HEK293T (cell line): Measurements from ENCODE around the gene WNT5B.
A peak's percentile ranks its signal among the peaks of the same experiment; 100 is the strongest.

Experiments used
- CTCF ChIA-PET: fragments of 350-600 bp; formaldehyde crosslinking; extraction: SDS; loops from one replicate; lab custom pipeline; 2021; ENCODE audit warnings: antibody characterized with exemption, inconsistent platforms; lab: Yijun Ruan, JAX
- POLR2A ChIA-PET: fragments of 350-600 bp; formaldehyde crosslinking; extraction: SDS; loops from one replicate; lab custom pipeline; 2020; ENCODE audit warnings: antibody characterized with exemption, inconsistent platforms; lab: Yijun Ruan, JAX
- DNase-seq: peaks from one replicate; pipeline ENCODE4 v3.0.0; 2012; ENCODE audit warnings: mixed read lengths; ENCODE audit errors: extremely low spot score
- ARNT ChIP-seq: fragments of 450-650 bp; IDR thresholded peaks from 2 replicates; pipeline ENCODE4 v1.6.1; 2017; ENCODE audit warnings: mild to moderate bottlenecking
- BHLHE40 ChIP-seq: fragments of 450-650 bp; IDR thresholded peaks from 2 replicates; pipeline ENCODE4 v1.6.1; 2016; ENCODE audit warnings: mild to moderate bottlenecking, moderate library complexity, borderline replicate concordance
- CTBP1 ChIP-seq: fragments of 450-650 bp; IDR thresholded peaks from 2 replicates; pipeline ENCODE4 v1.6.1; 2016; ENCODE audit warnings: borderline replicate concordance
- ELF4 ChIP-seq: fragments of 450-650 bp; IDR thresholded peaks from 2 replicates; pipeline ENCODE4 v1.6.1; 2017; ENCODE audit warnings: antibody characterized with exemption
- FOXA1 ChIP-seq: fragments of 450-650 bp; IDR thresholded peaks from 2 replicates; pipeline ENCODE4 v1.6.1; 2016; ENCODE audit warnings: mild to moderate bottlenecking
- FOXK2 ChIP-seq: fragments of 450-650 bp; IDR thresholded peaks from 2 replicates; pipeline ENCODE4 v1.6.1; 2016; ENCODE audit warnings: mild to moderate bottlenecking
- FOXM1 ChIP-seq: fragments of 450-650 bp; IDR thresholded peaks from 2 replicates; pipeline ENCODE4 v1.6.1; 2017; ENCODE audit warnings: mild to moderate bottlenecking, borderline replicate concordance
- HDGF ChIP-seq: fragments of 450-650 bp; IDR thresholded peaks from 2 replicates; pipeline ENCODE4 v1.6.1; 2017; ENCODE audit warnings: antibody characterized with exemption, borderline replicate concordance
- L3MBTL2 ChIP-seq: fragments of 450-650 bp; conservative IDR thresholded peaks from 2 replicates; pipeline ENCODE4 v1.6.1; 2016; ENCODE audit warnings: mild to moderate bottlenecking
- LEF1 ChIP-seq: fragments of 450-650 bp; IDR thresholded peaks from 2 replicates; pipeline ENCODE4 v1.6.1; 2017; ENCODE audit warnings: mild to moderate bottlenecking, borderline replicate concordance
- NFRKB ChIP-seq: fragments of 450-650 bp; IDR thresholded peaks from 2 replicates; pipeline ENCODE4 v1.6.1; 2016; ENCODE audit warnings: mild to moderate bottlenecking, moderate library complexity
- SP1 ChIP-seq: fragments of 450-650 bp; IDR thresholded peaks from 2 replicates; pipeline ENCODE4 v1.6.1; 2017
- SUZ12 ChIP-seq: fragments of 450-650 bp; IDR thresholded peaks from 2 replicates; pipeline ENCODE4 v1.6.1; 2016; ENCODE audit warnings: mild to moderate bottlenecking
- TARDBP ChIP-seq: fragments of 450-650 bp; IDR thresholded peaks from 2 replicates; pipeline ENCODE4 v1.6.1; 2016
- ZNF384 ChIP-seq: fragments of 450-650 bp; IDR thresholded peaks from 2 replicates; pipeline ENCODE4 v1.6.1; 2016
- TF ChIP-seq, protein P1 (sequence below): fragments of 450-650 bp; IDR thresholded peaks from 2 replicates; pipeline ENCODE4 v1.6.1; 2016

WNT5B gene

GRCh38 chr12:1591034-1591433 lies 38.0 kb upstream of the WNT5B start:
- peak; percentile 23 for DNase-seq
- ChIA-PET CTCF (interaction anchor here (0.5 to 1.0 kb wide), 3 partner anchors 11 to 569 kb away, joined by 3 to 5 read pairs (median 4); no protein-coding TSS in a partner anchor), POLR2A (no interaction called here)
- TF ChIP-seq FOXK2 (no peak), L3MBTL2 (no peak), LEF1 (no peak), TARDBP (no peak), ZNF384 (no peak), FOXM1 (no peak), FOXA1 (no peak), ARNT (no peak), BHLHE40 (no peak), NFRKB (no peak)

DNA sequence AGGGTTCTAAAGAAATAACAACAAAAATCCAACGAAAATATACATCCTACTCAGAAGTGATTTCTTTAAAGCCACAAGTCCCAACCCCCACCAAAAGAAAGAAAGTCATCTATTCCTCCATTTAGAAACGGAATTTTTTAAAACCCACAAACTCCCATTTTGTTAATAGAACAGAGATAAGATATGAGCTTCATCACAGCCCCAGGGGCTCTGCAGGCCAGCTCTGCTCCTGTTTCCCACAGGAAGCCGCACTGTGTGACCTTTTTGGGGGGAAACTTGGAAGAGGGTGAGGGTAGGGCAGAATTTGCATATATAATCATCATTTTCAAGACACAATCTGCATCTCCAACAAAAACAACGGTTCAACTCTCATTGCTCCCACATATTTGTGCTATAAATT lies 37.5 kb upstream of the WNT5B start:
- CTCF ChIA-PET, result interaction anchor here (0.7 to 1.9 kb wide), 2 partner anchors 14 to 206 kb away, joined by 4 to 8 read pairs; no protein-coding TSS in a partner anchor
- POLR2A ChIA-PET, result interaction anchor here (0.7 kb wide), 1 partner anchor 15 kb away, joined by 3 read pairs; no protein-coding TSS in a partner anchor
- DNase-seq, result no peak
- TF ChIP-seq SUZ12, result no peak
- no peak for TF ChIP-seq NFRKB
- TF ChIP-seq L3MBTL2, result no peak
- TF ChIP-seq ZNF384, result no peak
- no peak for TF ChIP-seq FOXM1
- TF ChIP-seq BHLHE40, result no peak

DNA sequence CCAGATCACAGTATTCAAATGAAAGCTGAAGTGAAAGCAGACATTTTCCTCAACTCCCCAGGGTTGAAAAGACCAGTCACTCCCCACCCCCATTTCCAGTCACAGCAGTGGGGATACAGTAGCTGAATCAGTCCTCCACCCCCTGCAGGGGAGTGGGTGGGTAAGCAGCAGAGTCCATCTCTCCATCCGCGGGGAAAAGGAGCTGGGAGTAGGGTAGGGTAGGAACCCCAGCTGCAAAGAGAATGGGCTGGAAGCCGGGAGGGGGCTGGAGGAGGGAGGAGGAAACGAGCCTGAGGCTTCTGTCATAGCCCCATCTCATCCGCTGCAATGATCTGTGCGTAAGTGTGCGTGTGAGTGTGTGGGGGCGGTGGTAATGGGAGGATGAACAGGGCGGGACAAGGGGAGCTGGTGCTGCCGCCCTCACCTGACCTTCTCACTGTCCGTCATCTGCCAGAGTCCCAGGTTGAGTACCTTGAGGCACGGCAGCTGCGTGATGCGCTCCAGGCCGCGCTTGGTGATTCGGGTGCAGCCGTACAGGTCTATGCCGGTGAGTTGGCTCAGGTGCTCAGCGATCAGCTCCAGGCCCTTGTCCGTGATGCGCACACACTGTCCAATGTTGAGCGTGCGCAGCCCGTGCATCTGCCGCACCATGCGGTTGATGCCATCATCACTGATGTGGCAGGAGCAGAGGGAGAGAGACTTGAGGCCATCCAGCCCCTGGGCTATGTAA lies 36.4 kb upstream of the WNT5B start:
- ChIA-PET POLR2A (interaction anchor here (0.7 to 1.8 kb wide), 10 partner anchors 9 to 993 kb away, joined by 3 to 11 read pairs (median 3); partner anchors contain the start of gene RAD52), CTCF (interaction anchor here (0.7 to 2.0 kb wide), 5 partner anchors 9 to 464 kb away, joined by 3 to 12 read pairs (median 6); partner anchors contain the start of gene WNT5B)
- no peak for TF ChIP-seq TARDBP
- 0 out of 2 replicates have a peak, but pooled peaks have one; percentile 48 for TF ChIP-seq HDGF
- TF ChIP-seq ZNF384, result no peak
- DNase-seq, result peak; percentile 28

GRCh38 chr12:1593174-1594005 lies 35.6 kb upstream of the WNT5B start:
- ChIA-PET POLR2A (interaction anchor here (0.8 to 1.8 kb wide), 9 partner anchors 10 to 656 kb away, joined by 3 to 11 read pairs (median 3); no protein-coding TSS in a partner anchor), CTCF (interaction anchor here (1.0 to 2.0 kb wide), 4 partner anchors 10 to 476 kb away, joined by 3 to 12 read pairs (median 7); partner anchors contain the start of gene WNT5B)
- DNase-seq, result peak; percentile 21
- TF ChIP-seq ELF4 (no peak), BHLHE40 (no peak), LEF1 (no peak), FOXA1 (no peak), L3MBTL2 (0 out of 2 replicates have a peak, but pooled peaks have one; percentile 32), TARDBP (no peak)

GRCh38 chr12:1594006-1594260 lies 35.1 kb upstream of the WNT5B start:
- no peak for TF ChIP-seq FOXA1
- TF ChIP-seq FOXM1, result no peak
- TF ChIP-seq NFRKB, result no peak
- no peak for TF ChIP-seq SP1
- TF ChIP-seq CTBP1, result no peak
- TF ChIP-seq ARNT, result no peak
- no peak for TF ChIP-seq ELF4
- TF ChIP-seq L3MBTL2, result no peak
- no peak for TF ChIP-seq HDGF
- no peak for TF ChIP-seq SUZ12
- no peak for TF ChIP-seq FOXK2
- no peak for TF ChIP-seq TARDBP
- TF ChIP-seq, protein P1, sequence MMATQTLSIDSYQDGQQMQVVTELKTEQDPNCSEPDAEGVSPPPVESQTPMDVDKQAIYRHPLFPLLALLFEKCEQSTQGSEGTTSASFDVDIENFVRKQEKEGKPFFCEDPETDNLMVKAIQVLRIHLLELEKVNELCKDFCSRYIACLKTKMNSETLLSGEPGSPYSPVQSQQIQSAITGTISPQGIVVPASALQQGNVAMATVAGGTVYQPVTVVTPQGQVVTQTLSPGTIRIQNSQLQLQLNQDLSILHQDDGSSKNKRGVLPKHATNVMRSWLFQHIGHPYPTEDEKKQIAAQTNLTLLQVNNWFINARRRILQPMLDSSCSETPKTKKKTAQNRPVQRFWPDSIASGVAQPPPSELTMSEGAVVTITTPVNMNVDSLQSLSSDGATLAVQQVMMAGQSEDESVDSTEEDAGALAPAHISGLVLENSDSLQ, result no peak
- TF ChIP-seq ZNF384, result no peak
- no peak for TF ChIP-seq LEF1
- DNase-seq, result peak; percentile 57
- CTCF ChIA-PET, result interaction anchor here (1.0 to 2.0 kb wide), 2 partner anchors 35 to 476 kb away, joined by 3 to 6 read pairs; partner anchors contain the start of gene WNT5B
- POLR2A ChIA-PET, result interaction anchor here (0.8 to 1.8 kb wide), 4 partner anchors 10 to 476 kb away, joined by 3 to 11 read pairs (median 4); no protein-coding TSS in a partner anchor

- ChIA-PET POLR2A (interaction anchor here (0.6 to 1.8 kb wide), 6 partner anchors 9 to 476 kb away, joined by 3 to 11 read pairs (median 4); no protein-coding TSS in a partner anchor), CTCF (interaction anchor here (1.0 to 2.0 kb wide), 2 partner anchors 35 to 477 kb away, joined by 3 to 6 read pairs; partner anchors contain the start of gene WNT5B)
- DNase-seq, result peak; percentile 81
- no peak for TF ChIP-seq FOXA1
- no peak for TF ChIP-seq SP1
- no peak for TF ChIP-seq TARDBP
- TF ChIP-seq LEF1, result peak; percentile 73; the same call in 1 of the 2 replicates
- no peak for TF ChIP-seq L3MBTL2
- TF ChIP-seq FOXM1, result peak; percentile 59
- no peak for TF ChIP-seq BHLHE40
- TF ChIP-seq, protein P1, result 0 out of 2 replicates have a peak, but pooled peaks have one; percentile 18
- TF ChIP-seq ARNT, result 0 out of 2 replicates have a peak, but pooled peaks have one; percentile 8
- TF ChIP-seq HDGF, result no peak
- TF ChIP-seq CTBP1, result no peak
- no peak for TF ChIP-seq FOXK2
- no peak for TF ChIP-seq NFRKB
- no peak for TF ChIP-seq ELF4
- no peak for TF ChIP-seq SUZ12
- TF ChIP-seq ZNF384, result no peak
These were observed 34.6 kb upstream of the WNT5B start, which contains the start of gene FBXL14 for GRCh38 chr12:1594261-1595025. FBXL14 (minus strand) TSS chr12:1594581; CDS start chr12:1594066, 515 bp downstream.
